ENCODE measurements around the gene AQP3.

- TF ChIP-seq, protein P1, sequence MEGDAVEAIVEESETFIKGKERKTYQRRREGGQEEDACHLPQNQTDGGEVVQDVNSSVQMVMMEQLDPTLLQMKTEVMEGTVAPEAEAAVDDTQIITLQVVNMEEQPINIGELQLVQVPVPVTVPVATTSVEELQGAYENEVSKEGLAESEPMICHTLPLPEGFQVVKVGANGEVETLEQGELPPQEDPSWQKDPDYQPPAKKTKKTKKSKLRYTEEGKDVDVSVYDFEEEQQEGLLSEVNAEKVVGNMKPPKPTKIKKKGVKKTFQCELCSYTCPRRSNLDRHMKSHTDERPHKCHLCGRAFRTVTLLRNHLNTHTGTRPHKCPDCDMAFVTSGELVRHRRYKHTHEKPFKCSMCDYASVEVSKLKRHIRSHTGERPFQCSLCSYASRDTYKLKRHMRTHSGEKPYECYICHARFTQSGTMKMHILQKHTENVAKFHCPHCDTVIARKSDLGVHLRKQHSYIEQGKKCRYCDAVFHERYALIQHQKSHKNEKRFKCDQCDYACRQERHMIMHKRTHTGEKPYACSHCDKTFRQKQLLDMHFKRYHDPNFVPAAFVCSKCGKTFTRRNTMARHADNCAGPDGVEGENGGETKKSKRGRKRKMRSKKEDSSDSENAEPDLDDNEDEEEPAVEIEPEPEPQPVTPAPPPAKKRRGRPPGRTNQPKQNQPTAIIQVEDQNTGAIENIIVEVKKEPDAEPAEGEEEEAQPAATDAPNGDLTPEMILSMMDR (IDR thresholded peaks at IDR 0.05; ENCODE audit: insufficient read depth, low read length, poor library complexity, severe bottlenecking), result no peak
- no peak for TF ChIP-seq EZH2phosphoT487 (conservative IDR thresholded peaks at IDR 0.05; ENCODE audit: low read length)
Measured at GRCh38 chr9:33447799-33448553, 583 bp upstream of the AQP3 start.
